Right ventricle myocardium inferior (tissue), 1 donor: ENCODE data around the gene CACNA1A. TPM values are rescaled to one million over a fixed set of nuclear protein-coding genes. Genes with fewer than 3 reads are reported as not detected.

Source experiments
- ATAC-seq: fragments of 200-7000 bp; cut with Tn5 transposase; one replicate; pipeline ENCODE4 v1.9.1; 2020; ENCODE audit warnings: mild to moderate bottlenecking, moderate library complexity
- DNase-seq: peaks from one replicate; pipeline ENCODE4 v3.0.0; 2021; ENCODE audit errors: missing footprints
- intact Hi-C: fragments of 100-400 bp; cut with DNase I; formaldehyde crosslinking; loops from one replicate; pipeline ENCODE4 v1.11.0; 2022
- total RNA-seq: library from RNA; stranded (reverse); fragmentation: NEBNext Ultra II Directional; extraction: Animal tissue kit (Norgen Biotek cat#: 25700); gene quantifications from one replicate; pipeline ENCODE4 v1.2.1, GENCODE V29; 2021
- donor health status: DM: no; HTN: yes; CAD: no; lungs with severe emphysema.

Gene CACNA1A
- total RNA-seq, 1 donor from 2014 or later: 0.41 TPM

DNA sequence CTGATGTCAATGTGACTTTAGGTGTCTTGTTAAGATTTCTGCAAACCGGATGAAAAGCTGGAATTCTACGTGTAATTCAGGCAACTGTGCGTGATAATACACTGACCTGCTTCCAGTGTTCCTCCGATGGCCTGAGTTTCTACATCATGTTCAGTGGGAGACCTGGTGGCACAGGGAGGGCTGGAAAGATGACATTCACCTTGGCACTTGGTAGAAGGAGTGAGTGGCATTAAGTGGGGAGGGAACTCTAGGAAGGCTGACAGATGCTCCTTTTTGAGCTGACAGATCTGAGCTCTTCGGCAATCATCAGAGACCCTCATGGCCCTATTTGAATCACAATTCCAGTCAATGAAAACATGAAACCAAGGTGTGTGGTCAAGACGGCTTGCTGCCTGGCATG is 4.0 kb downstream of the CACNA1A start:
- no peak for ATAC-seq
- DNase-seq: no peak
- intact Hi-C loops: no loop called here

DNA sequence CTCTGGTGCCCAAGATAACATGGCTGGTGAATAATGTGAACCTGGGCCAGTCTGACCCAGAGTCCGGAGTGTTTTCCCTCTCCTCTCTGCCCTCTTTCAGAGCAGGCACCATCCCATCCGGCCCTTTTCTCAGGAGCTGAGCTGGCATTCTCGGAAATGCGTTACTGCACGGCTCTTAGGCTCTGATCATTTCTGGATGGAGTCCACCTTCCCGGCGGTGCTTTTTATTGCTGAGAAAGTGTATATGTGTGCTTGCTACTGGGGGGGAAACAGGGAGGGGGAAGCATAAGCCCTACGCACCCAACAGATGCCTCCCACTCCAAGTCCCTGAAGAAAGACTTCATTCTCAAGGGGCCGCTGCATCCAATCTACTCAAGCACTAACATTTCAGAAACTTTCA is 6.6 kb downstream of the CACNA1A start:
- DNase-seq (no peak), ATAC-seq (no peak)
- intact Hi-C loops: no loop called here

DNA sequence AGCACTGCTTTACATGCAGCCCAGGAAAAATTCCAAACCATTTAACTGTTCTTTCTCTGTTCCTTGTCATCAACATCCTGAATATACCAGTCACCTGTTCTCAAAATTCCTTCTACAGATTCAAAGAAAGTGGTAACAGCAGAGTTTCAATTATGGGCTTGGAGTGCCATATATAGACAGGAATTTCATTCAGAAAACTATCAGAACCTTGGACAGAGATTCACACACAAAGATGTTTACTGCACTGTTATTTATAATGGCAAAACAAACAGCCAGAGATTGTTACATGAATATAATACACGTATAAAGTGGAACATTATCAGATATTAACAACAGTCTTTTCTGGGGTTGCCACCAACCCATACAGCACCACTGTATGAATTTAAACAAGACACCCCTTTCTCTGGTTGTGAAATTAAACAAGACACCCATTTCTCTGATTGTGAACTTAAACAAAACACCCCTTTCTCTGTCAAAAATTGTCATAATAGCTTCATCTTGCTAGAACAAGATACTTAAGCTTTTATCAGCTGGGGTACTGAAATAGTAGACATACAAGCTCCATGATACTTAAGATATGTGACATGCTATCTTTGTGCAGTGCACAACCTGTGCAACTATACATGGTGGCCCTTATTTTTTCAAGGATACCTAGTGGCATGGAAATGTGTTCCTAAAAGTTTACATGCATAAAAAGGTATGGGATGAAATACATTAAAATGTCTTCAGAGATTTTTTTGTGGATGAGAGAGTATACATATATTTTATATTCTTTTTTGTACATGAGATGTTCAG is 12.6 kb downstream of the CACNA1A start:
- DNase-seq (no peak), ATAC-seq (no peak)
- intact Hi-C loops: no loop called here

DNA sequence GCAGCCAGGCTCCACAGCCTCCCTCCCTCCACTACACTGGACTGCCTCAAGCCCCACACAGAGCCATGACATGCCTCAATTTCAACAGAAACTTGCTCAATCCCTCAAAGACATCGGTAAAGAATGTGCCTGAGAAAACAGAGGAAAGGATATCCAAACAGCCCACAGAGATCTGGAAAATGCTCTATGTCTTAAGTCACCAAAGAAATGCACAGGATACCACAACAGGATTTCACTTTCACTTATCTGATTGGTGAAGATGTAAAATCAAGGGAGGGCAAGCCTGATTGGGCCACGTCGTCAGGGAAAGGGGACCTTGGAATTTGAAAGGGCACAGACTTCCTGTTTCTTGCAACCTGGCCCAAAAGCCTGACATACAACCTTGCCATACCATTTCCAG is 14.2 kb downstream of the CACNA1A start:
- ATAC-seq (no peak), DNase-seq (no peak)
- intact Hi-C loops: no loop called here

DNA sequence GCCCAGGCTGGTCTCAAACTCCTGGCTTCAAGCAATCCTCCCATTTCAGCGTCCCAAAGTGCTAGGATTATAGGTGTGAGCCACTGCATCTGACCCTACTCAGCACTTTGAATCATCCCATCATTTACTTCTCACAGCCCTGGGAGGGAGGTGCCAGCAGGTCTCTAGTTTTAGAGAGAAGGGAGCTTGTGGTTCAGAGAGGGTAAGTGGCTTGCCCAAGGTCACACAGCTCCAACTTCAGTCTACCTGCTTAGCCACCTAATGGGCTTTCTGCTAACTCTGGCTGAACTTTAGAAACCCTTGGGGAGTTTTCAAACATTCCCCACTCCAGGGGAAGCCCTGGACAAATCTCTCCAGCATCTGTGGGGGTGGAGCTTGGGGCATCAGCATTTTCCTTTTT is 18.3 kb downstream of the CACNA1A start:
- intact Hi-C loops: no loop called here
- no peak for ATAC-seq

DNA sequence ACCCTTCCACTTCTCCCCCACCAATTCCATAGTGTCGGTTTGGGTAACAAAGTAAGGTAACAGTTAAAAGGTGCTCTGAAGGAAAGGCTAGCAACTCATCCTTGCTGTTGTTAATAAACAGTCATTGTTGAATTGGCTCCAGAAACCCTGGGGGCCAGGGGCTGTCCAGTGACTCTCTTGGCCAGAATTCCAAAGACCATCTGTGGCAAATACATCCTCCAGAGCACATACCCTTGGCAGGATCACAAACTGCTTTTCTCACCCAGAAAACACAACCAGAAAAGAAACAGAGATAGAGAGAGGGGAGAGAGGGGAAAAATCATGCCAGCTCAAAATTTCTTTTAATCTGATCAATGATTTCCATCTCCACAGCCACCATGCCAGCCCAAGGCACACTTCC is 22.1 kb downstream of the CACNA1A start:
- DNase-seq: no peak
- ATAC-seq: no peak
- intact Hi-C loops: no loop called here

More for the DNA sequence above, 18.3 kb downstream of the CACNA1A start:
- no peak for DNase-seq

DNA sequence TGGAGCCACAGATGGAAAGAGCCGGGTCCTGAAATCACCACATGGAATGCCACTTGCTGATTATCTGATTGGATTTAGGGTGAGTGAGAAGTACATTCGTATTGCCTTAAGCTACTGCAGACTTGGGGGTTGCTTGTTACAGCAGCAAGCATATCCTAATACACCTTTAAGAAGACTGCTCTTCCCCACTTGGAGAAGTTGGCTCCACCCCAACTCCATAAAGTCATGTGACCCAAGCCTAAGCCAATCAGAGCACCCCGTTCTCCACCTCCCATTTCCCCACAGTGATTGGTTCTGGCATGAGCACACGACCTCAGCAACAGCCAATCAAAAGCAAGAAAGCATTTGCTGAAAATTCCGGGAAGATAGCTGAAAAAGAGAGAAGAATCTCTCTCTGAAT is 23.1 kb downstream of the CACNA1A start:
- intact Hi-C loops: no loop called here
- ATAC-seq (no peak), DNase-seq (no peak)

DNA sequence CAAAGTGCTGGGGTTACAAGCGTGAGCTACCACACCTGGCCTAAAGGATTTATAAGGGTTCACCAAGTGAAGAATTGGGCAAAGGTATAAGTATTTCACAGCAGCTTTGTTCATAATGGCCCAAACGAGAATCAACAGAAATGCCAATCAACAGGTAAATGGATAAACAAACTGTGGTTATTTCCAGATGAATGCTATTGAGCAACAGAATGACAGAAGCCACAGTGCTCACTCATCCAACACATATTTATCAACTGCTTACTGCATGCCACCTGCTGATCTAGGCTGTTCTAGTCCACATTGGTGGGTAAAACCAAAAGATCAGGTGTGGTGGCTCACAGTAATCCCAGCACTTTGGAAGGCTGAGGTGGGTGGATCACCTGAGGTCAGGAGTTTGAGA is 27.7 kb downstream of the CACNA1A start:
- intact Hi-C loops: no loop called here
- DNase-seq (no peak), ATAC-seq (no peak)

DNA sequence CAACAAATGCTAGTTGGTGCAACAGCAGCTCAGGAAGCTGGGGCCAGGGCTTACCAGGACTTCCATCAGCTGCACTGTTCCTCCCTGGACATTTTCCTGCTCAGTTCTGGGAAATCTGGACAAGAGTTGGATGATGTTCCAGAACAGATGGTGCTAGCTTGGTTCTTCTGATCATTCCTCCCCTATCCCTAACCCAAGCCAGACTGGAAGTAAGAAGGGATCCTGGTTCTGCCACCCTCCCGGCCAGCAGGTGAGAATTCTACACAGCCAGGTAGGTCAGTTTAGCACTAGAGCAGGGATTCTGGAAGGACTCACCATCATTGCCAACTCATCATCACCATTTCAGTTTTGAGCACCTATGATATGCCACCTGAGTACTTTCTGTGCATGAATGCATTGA is 30.2 kb downstream of the CACNA1A start:
- ATAC-seq: no peak
- no peak for DNase-seq
- intact Hi-C loops: no loop called here

DNA sequence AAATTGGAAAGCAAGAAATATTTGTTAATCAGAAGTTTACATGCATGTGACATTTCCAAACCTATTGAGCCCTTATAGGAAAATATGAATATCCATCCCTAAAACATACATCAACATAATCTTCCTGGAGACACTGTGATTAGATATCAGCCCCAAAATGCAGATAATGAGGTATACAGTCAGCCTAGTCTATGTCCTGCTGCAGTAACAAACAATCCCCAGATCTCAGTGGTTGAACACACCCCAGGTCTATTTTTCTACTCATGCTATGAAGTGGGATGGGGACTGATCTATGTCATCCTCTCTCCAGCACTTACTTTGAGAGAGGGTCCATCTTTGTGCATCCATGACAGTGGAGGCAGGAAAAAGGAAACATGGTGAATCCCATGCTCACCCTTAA is 31.2 kb downstream of the CACNA1A start:
- ATAC-seq (no peak), DNase-seq (no peak)
- intact Hi-C loops: no loop called here

DNA sequence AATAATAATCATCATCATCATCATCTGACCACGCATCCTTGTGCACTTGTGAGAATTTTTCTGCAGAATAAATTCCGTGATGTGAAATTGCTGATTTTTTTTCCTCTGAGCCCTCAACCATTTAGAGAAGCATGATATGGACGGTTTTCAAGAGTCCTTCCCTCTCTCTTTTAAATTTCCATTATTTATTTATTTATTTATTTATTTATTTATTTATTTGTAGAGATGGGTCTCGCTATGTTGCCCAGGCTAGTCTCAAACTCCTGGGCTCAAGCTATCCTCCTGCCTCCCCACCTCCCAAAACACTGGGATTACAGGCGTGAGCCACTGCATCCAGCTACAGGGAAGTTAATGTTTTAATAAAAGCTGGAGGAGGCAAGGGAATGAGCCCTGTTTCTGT is 39.6 kb downstream of the CACNA1A start:
- ATAC-seq (no peak), DNase-seq (no peak)
- intact Hi-C loops: no loop called here

DNA sequence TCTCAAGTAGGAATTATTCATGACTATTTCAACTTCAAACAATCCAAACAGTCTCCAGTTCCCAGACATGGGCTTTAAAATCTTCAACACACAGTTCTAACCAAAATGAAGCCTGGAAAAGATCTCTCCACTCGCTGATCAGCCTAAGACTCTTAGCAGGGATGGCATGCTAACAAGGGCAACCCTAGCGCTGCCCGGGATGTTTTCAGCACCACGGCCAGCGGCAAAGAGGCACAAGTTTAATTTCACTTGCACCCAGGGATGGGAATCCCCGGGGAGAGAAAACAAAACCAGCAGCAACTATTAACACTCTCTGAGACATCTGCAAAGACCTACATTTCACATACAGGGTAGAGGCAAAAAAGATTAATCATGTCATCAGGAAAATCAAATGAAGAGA is 43.0 kb downstream of the CACNA1A start:
- intact Hi-C loops: no loop called here
- DNase-seq (no peak), ATAC-seq (no peak)

DNA sequence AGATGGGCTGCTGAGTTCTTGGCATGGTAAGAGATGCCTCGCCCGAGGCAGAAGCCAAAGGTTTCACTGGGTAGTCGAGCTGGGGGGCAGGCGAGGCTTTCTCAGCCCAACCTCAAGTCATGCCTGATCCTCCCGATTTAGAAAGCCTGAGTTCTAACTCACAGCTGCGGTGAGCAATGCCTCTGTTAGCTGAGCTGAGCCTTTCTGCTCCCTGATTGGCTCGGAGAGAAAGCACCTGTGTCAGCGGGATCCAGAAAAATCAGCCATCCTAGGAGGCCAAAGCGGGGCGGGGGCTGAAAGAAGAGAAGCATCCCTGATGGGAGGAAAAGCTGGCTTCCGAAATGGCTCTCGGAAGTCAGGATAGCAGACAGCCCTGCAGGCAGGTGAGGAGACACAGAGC is 44.7 kb downstream of the CACNA1A start:
- ATAC-seq (no peak), DNase-seq (no peak)
- intact Hi-C loops: no loop called here

DNA sequence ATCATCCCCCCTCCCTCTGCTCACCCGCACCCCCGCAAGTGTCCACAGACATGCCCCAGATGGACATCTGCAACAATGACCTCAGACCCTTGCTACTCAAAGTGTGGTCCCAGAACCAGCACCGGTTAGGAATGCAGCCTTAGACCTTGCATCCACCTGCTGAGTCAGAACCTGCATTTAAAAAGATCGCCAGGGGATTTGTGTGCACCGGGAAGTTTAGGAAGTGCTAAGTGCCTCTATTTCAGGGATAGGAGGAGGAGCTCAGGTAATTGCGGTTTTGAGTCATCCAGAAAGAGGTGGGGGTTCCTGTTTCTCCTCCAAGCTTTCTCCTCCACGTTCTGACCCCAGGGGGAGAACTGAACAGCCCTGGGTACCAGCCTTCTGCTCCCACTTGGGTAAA is 46.2 kb downstream of the CACNA1A start:
- no peak for ATAC-seq
- no peak for DNase-seq
- intact Hi-C loops: no loop called here

DNA sequence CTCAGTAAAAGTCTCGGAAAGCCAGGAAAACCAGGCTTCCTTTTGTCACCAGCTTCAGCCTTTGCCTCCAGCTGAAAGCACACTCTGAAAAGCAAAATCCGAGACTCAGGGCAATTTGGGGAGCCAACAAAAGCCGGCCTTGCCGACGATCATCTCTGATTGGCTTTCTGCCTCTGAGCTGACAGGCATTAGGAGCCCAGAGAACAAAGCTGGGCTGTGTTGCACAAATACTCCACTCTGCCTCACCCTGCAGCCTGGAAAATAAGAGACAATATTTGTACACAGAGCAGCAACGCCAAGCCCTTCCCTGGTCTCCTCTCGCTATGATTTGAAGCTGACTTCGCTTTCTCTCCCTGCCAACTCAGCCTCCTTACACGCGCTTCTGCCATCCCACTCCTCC is 46.9 kb downstream of the CACNA1A start:
- no peak for ATAC-seq
- DNase-seq: no peak
- intact Hi-C loops: no loop called here

DNA sequence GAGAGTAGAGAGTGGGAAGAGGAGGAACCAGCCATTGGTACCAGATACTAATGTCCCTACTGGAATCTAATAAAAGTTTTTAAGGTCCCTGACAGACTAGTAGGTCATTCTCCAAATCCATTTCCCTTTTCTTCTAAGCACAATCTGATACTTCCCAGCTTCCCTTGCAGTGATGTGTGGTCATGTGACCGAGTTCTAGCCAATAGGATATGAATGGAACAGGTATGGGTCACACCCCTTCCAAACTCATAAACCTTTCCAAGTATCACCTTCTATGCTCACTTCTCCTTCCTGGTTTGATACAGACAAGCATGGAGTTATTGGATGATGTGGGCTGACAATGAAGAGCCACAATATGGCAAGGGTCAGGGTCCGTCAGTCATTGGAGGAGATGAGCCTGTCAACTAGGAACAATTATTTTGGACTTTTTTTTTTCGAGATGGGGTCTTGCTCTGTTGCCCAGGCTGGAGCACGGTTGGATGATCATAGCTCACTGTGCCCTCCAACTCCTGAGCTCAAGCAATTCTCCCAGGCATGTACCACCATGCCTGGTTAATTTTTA is 54.8 kb downstream of the CACNA1A start:
- DNase-seq (no peak), ATAC-seq (no peak)
- intact Hi-C loops: no loop called here

DNA sequence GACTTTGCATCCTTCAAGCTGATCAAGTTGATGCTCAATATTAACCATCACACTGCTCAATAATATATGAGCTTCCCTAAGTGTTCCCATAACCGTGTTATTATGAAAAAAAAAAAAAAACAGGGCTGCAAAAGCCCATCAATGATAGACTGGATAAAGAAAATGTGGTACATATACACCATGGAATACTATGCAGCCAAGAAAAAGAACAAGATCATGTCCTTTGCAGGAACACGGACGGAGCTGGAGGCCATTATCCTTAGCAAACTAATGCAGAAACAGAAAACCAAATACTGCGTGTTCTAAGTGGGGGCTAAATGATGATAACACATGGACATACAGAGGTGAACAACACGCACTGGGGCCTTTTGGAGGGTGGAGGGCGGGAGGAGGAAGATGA is 58.3 kb downstream of the CACNA1A start:
- DNase-seq: no peak
- intact Hi-C loops: no loop called here

DNA sequence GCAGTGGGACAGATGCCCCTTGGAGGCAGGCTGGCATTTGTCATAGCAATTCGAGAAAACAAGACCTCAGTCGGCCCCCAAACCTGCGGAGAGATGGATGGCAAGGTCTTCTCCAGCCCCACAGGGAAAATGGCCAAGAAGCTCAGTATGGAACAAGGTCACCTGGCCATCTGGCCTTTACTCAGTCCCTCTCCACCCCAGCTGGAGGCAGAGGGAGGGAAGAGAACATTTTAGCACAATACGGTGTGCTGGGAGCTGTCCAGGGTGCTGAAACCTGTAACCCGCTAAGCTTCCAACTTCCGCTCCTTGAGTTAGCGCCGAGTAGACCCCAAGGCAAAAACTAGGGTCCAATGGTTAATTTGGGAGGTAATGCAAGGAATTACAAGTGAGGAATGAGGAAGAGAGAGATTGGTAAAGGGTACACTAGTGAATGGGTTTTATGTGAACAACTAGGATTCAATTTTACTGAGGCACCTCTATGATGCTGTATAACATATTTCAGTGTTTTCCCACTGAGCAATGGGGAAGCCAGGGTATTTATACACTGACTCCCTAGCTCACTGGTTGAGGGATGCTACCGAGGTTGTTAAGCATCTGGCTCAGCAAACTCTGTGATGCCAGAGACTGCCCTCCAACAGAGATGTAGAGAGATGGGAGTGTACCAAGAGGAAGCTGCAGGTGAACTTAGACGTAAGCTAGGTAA is 64.3 kb downstream of the CACNA1A start:
- DNase-seq (no peak), ATAC-seq (no peak)
- intact Hi-C loops: no loop called here

More for the DNA sequence above, 58.3 kb downstream of the CACNA1A start:
- ATAC-seq: no peak

DNA sequence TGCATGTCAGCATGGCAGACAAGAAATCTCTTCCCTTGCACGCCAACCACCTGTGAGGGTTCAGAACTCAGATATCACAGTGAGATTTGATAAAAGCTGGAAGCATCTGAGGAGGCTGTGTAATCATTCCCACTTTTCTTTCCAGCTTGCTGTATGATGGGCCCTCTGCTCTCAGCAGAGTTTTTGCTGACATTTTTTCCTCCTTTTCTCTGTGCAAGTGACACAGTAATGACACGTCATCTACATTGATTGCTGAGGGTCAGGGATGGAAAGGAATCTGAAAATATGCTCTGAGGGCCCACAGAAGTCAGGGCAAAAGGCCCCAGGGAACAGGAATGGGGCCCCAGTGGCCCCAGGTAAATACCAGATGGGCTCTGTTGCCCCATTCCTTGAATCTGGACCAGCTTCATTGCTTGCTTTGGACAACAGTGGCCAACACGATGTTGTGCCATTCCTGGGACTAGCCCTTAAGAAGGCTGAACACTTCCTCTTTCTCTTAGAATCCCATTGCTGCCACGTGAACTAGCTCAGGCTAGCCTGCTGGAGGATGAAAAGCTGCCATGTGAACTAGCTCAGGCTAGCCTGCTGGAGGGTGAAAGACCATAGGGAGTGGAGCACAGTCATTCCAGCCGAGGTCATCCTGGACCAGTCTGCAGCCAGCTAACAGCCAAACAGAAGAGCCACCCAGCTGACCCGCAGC is 68.2 kb downstream of the CACNA1A start:
- ATAC-seq (no peak), DNase-seq (no peak)
- intact Hi-C loops: loop anchor here (10.0 kb wide), 1 partner anchor 313 kb away; no protein-coding TSS in a partner anchor

DNA sequence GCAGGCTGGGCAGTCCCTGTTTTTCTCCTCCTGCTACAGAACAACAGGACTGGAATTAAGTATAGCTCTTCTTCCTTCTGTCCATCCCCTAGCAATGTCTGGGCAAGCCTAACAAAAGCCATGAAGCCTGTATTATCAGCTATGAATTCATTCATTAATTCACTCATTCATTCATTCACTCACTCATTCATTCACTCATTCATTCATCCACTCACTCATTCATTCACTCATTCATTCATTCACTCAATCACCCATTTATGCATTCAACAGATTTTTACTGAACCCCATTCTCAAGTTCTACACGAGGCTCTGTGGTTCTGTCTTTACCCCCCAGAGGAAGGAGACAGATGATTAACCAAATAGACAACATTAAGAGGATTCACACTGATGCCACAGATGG is 69.9 kb downstream of the CACNA1A start:
- intact Hi-C loops: loop anchor here (10.0 kb wide), 1 partner anchor 312 kb away; no protein-coding TSS in a partner anchor
- DNase-seq: no peak
- no peak for ATAC-seq
